IMR-90 (cell line): ENCODE results near the gene ASXL2. TPM values are rescaled to one million over a fixed set of nuclear protein-coding genes. Genes with fewer than 3 reads are reported as not detected.

Source experiments
- ATAC-seq: fragments of 200-7000 bp; cut with Tn5 transposase; 2 replicates; pipeline ENCODE4 v1.9.1; 2020; ENCODE audit warnings: low read depth, mild to moderate bottlenecking, moderate library complexity
- BruUV-seq: library from RNA; stranded (reverse); fragments of 400-500 nt; replicated peaks from 2 replicates; lab custom pipeline; 2021; lab: Mats Ljungman, UMichigan
- CTCF ChIA-PET: fragments of 300-600 bp; formaldehyde crosslinking; extraction: SDS; loops from one replicate; lab custom pipeline; 2021; ENCODE audit warnings: antibody characterized with exemption; lab: Yijun Ruan, JAX
- POLR2A ChIA-PET: fragments of 300-600 bp; sonication (Branson Sonifier 250); formaldehyde crosslinking; loops from one replicate; lab custom pipeline; 2022; ENCODE audit warnings: antibody characterized with exemption; ENCODE audit not compliant: unreplicated experiment; lab: Charles Lee
- DNase-seq: peaks from one replicate; pipeline ENCODE4 v3.0.0; 2013
- H2AFZ ChIP-seq: replicated peaks from 2 replicates; pipeline ENCODE3; 2013; ENCODE audit warnings: low read length, mild to moderate bottlenecking; ENCODE audit not compliant: poor library complexity
- H2AK5ac ChIP-seq: 2 replicates; pipeline ENCODE4 v1.6.1; 2013; ENCODE audit warnings: low read depth, low read length, inconsistent platforms
- H2AK9ac ChIP-seq: replicated peaks from 2 replicates; pipeline ENCODE3; 2013; ENCODE audit warnings: mild to moderate bottlenecking, low read depth, low read length, moderate library complexity; ENCODE audit not compliant: poor library complexity
- H2BK120ac ChIP-seq: 2 replicates; pipeline ENCODE4 v1.6.1; 2013; ENCODE audit warnings: low read depth, low read length, inconsistent platforms
- H2BK15ac ChIP-seq: 3 replicates; pipeline ENCODE4 v1.6.1; 2013; ENCODE audit warnings: low read depth, low read length, inconsistent platforms
- H2BK20ac ChIP-seq: 2 replicates; pipeline ENCODE4 v1.6.1; 2013; ENCODE audit warnings: low read depth, mild to moderate bottlenecking, inconsistent platforms, low read length, moderate library complexity
- H2BK5ac ChIP-seq: 2 replicates; pipeline ENCODE4 v1.6.1; 2013; ENCODE audit warnings: mild to moderate bottlenecking, low read depth, low read length, inconsistent platforms; ENCODE audit not compliant: poor library complexity, severe bottlenecking
- H3K14ac ChIP-seq: replicated peaks from 2 replicates; pipeline ENCODE4 v1.6.1; 2013; ENCODE audit warnings: low read depth, low read length, inconsistent platforms
- H3K18ac ChIP-seq: 2 replicates; pipeline ENCODE4 v1.6.1; 2013; ENCODE audit warnings: low read depth, low read length, control low read depth
- H3K23ac ChIP-seq: 2 replicates; pipeline ENCODE4 v1.6.1; 2013; ENCODE audit warnings: low read depth, low read length, inconsistent platforms
- H3K27ac ChIP-seq: 2 replicates; pipeline ENCODE4 v1.5.1; 2013; ENCODE audit warnings: mild to moderate bottlenecking, control low read depth, low read length; ENCODE audit not compliant: insufficient read depth
- H3K27me3 ChIP-seq: 2 replicates; pipeline ENCODE4 v1.6.1; 2013; ENCODE audit warnings: low read length; ENCODE audit not compliant: control insufficient read depth, insufficient read depth
- H3K36me3 ChIP-seq: 2 replicates; pipeline ENCODE4 v1.6.1; 2013; ENCODE audit warnings: low read length, mixed read lengths; ENCODE audit not compliant: control insufficient read depth, insufficient read depth
- H3K4ac ChIP-seq: 2 replicates; pipeline ENCODE4 v1.6.1; 2013; ENCODE audit warnings: low read depth, low read length, inconsistent platforms
- H3K4me1 ChIP-seq: 2 replicates; pipeline ENCODE4 v1.6.1; 2013; ENCODE audit warnings: low read length, mixed read lengths; ENCODE audit not compliant: control insufficient read depth, insufficient read depth
- H3K4me2 ChIP-seq: 2 replicates; pipeline ENCODE4 v1.6.1; 2013; ENCODE audit warnings: low read depth, mild to moderate bottlenecking, control low read depth, low read length, moderate library complexity
- H3K4me3 ChIP-seq: 2 replicates; pipeline ENCODE4 v1.5.1; 2013; ENCODE audit warnings: low read depth, mild to moderate bottlenecking, control low read depth, low read length, moderate library complexity; ENCODE audit not compliant: insufficient read depth
- H3K56ac ChIP-seq: 2 replicates; pipeline ENCODE4 v1.6.1; 2013; ENCODE audit warnings: low read length, inconsistent platforms; ENCODE audit not compliant: insufficient read depth; ENCODE audit errors: extremely low read depth
- H3K79me1 ChIP-seq, 2 experiments: 2 replicates each; pipeline ENCODE4 v1.6.1; 2013; ENCODE audit warnings: low read length in 2 of 2, inconsistent platforms in 1 of 2, low read depth in 1 of 2
- H3K9ac ChIP-seq: 2 replicates; pipeline ENCODE4 v1.6.1; 2013; ENCODE audit warnings: low read depth, low read length, control low read depth
- H3K9me1 ChIP-seq: 2 replicates; pipeline ENCODE4 v1.6.1; 2013; ENCODE audit warnings: low read length, inconsistent platforms; ENCODE audit not compliant: insufficient read depth
- H3K9me3 ChIP-seq: 2 replicates; pipeline ENCODE4 v1.6.1; 2013; ENCODE audit warnings: low read length; ENCODE audit not compliant: control insufficient read depth, insufficient read depth
- H4K20me1 ChIP-seq: 2 replicates; pipeline ENCODE4 v1.6.1; 2013; ENCODE audit warnings: low read length, inconsistent platforms; ENCODE audit not compliant: insufficient read depth
- H4K5ac ChIP-seq: 2 replicates; pipeline ENCODE4 v1.6.1; 2013; ENCODE audit warnings: mild to moderate bottlenecking, low read depth, low read length, control low read depth
- H4K8ac ChIP-seq, 2 experiments: 2 replicates each; pipeline ENCODE4 v1.6.1; 2013; ENCODE audit warnings: low read depth in 2 of 2, low read length in 2 of 2, control low read depth in 1 of 2, inconsistent platforms in 1 of 2
- H4K91ac ChIP-seq: 2 replicates; pipeline ENCODE4 v1.6.1; 2013; ENCODE audit warnings: low read depth, low read length, inconsistent platforms; ENCODE audit not compliant: insufficient read depth
- BHLHE40 ChIP-seq: fragments of 150-350 bp; IDR thresholded peaks from 2 replicates; pipeline ENCODE4 v1.6.1; 2016; ENCODE audit warnings: mild to moderate bottlenecking, low read depth, low read length
- CEBPB ChIP-seq: IDR thresholded peaks from 2 replicates; pipeline ENCODE4 v1.6.1; 2012; ENCODE audit warnings: low read depth, low read length, improper control_type of control experiment
- CHD1 ChIP-seq: IDR thresholded peaks from 2 replicates; pipeline ENCODE4 v1.6.1; 2012; ENCODE audit warnings: low read depth, low read length, improper control_type of control experiment
- CTCF ChIP-seq: conservative IDR thresholded peaks from 2 replicates; pipeline ENCODE4 v1.5.1; 2012; ENCODE audit warnings: mild to moderate bottlenecking, low read depth, low read length, improper control_type of control experiment
- ELK1 ChIP-seq: fragments of 150-350 bp; IDR thresholded peaks from 2 replicates; pipeline ENCODE4 v1.6.1; 2016; ENCODE audit warnings: low read depth, mild to moderate bottlenecking, low read length, moderate library complexity, borderline replicate concordance
- FOS ChIP-seq: fragments of 150-350 bp; IDR thresholded peaks from 2 replicates; pipeline ENCODE4 v1.6.1; 2016; ENCODE audit warnings: low read depth, low read length
- MAFK ChIP-seq: IDR thresholded peaks from 2 replicates; pipeline ENCODE4 v1.6.1; 2012; ENCODE audit warnings: low read depth, low read length, improper control_type of control experiment
- MAZ ChIP-seq: IDR thresholded peaks from 2 replicates; pipeline ENCODE4 v1.6.1; 2012; ENCODE audit warnings: low read depth, mild to moderate bottlenecking, low read length, improper control_type of control experiment, moderate library complexity, borderline replicate concordance
- MXI1 ChIP-seq: IDR thresholded peaks from 2 replicates; pipeline ENCODE4 v1.6.1; 2012; ENCODE audit warnings: low read depth, mild to moderate bottlenecking, low read length, moderate library complexity, borderline replicate concordance
- NFE2L2 ChIP-seq: fragments of 150-350 bp; IDR thresholded peaks from 2 replicates; pipeline ENCODE4 v1.6.1; 2016; ENCODE audit warnings: low read depth, mild to moderate bottlenecking, low read length
- POLR2A ChIP-seq: IDR thresholded peaks from 2 replicates; pipeline ENCODE4 v1.6.1; 2012; ENCODE audit warnings: mild to moderate bottlenecking, low read depth, low read length
- RAD21 ChIP-seq: IDR thresholded peaks from 2 replicates; pipeline ENCODE4 v1.6.1; 2012; ENCODE audit warnings: low read length, improper control_type of control experiment
- RCOR1 ChIP-seq: IDR thresholded peaks from 2 replicates; pipeline ENCODE4 v1.6.1; 2012; ENCODE audit warnings: mild to moderate bottlenecking, low read length, improper control_type of control experiment; ENCODE audit not compliant: insufficient replicate concordance
- RFX5 ChIP-seq: IDR thresholded peaks from 2 replicates; pipeline ENCODE4 v1.8.0; 2012; ENCODE audit warnings: low read depth, mild to moderate bottlenecking, low read length, moderate library complexity
- SMC3 ChIP-seq: fragments of 150-350 bp; IDR thresholded peaks from 2 replicates; pipeline ENCODE4 v1.6.1; 2016; ENCODE audit warnings: low read depth, mild to moderate bottlenecking, antibody characterized with exemption, low read length, moderate library complexity
- USF2 ChIP-seq: fragments of 150-350 bp; IDR thresholded peaks from 2 replicates; pipeline ENCODE4 v1.6.1; 2017; ENCODE audit warnings: mild to moderate bottlenecking, antibody characterized with exemption, low read length, low read depth
- WGBS, 2 experiments: methylation state at CpG; one replicate each; pipeline versions ENCODE4 v1.1.5 to v1.1.7; 2013; ENCODE audit warnings: missing lambda C conversion rate in 2 of 2; ENCODE audit not compliant: insufficient read length in 1 of 2; ENCODE audit errors: extremely low coverage in 2 of 2; 5-methylcytosine and 5-hydroxymethylcytosine counted together
- dilution Hi-C: fragments of 300-500 bp; cut with HindIII; formaldehyde crosslinking; loops from one replicate; pipeline ENCODE4 v1.14.3; 2018; ENCODE audit warnings: low sequenced_read_pairs; ENCODE audit not compliant: unreplicated experiment
- in situ Hi-C: fragments of 300-500 bp; cut with MboI; formaldehyde crosslinking; loops from 3 replicates; pipeline ENCODE4 v1.14.3; 2019; ENCODE audit warnings: low sequenced_read_pairs, inconsistent platforms, mixed read lengths
- intact Hi-C: fragments of 100-400 bp; cut with micrococcal nuclease; formaldehyde crosslinking; loops from 2 replicates; pipeline ENCODE4 v1.10.0; 2022
- polyA plus RNA-seq, 3 experiments: library from polyadenylated mRNA; depleted of rRNA; stranded (reverse); fragments of >200 nt; gene quantifications; 2 replicates each; pipeline ENCODE4 v1.2.3, GENCODE V29; 2012; ENCODE audit warnings: low replicate concordance in 1 of 3
- total RNA-seq: library from RNA; depleted of rRNA; stranded (reverse); fragments of >200 nt; gene quantifications from 2 replicates; pipeline ENCODE4 v1.2.3, GENCODE V29; 2012

The ASXL2 gene
- total and polyA plus RNA-seq, 2 of the 4 experiments (the other 2 are of a cell fraction): 5.3 to 8.1 TPM

DNA sequence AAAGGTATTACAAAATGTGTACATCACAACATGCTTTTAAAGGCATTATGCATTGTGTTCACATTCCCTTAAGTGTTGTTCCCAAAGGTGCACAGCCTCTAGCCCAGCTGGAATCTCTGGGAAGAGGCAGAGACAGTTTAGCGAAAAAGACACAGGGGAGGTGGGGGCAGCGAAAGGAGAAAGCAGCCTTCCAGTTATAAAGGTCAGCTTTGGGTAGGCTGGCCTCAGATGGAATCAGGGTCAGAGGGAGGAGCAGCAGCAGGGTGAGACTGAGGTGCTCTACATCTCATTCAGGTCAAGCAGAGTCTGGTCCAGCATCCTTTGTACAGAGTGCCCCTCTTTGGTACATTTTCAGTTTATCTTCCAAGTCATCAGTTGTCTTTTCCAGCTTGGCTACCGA is 68.6 kb downstream of the ASXL2 start:
- no TSS peak for BruUV-seq
- ATAC-seq (no peak), DNase-seq (no peak)
- Histone ChIP-seq H3K27ac (no peak overlapping the region), H3K79me1 (peaks cover 20 to 47% of the 10 kb centered on the region in 2 experiments), H3K9ac (no peak overlapping the region), H4K8ac (no peak overlapping the region), H3K4ac (no peak overlapping the region), H2AFZ (no peak overlapping the region), H2AK9ac (no peak overlapping the region), H2BK15ac (no peak overlapping the region), H2BK20ac (no peak overlapping the region), H3K18ac (no peak overlapping the region), H3K23ac (no peak overlapping the region), H2BK120ac (no peak overlapping the region), H3K4me3 (no peak overlapping the region), H3K4me2 (no peak overlapping the region), H3K27me3 (no peaks in the 10 kb centered on the region), H4K91ac (no peak overlapping the region), H3K4me1 (no peaks in the 10 kb centered on the region), H4K5ac (no peak overlapping the region), H2BK5ac (no peak overlapping the region), H2AK5ac (no peak overlapping the region), H3K14ac (no peak overlapping the region), H3K9me3 (no peaks in the 10 kb centered on the region), H3K9me1 (no peaks in the 10 kb centered on the region; the same call in 1 of the 2 replicates), H4K20me1 (peaks cover 8% of the 10 kb centered on the region; the same call in 1 of the 2 replicates), H3K56ac (no peak overlapping the region), H3K36me3 (peaks cover 3% of the 10 kb centered on the region; the same call in 1 of the 2 replicates)
- no CpG with 5 or more reads among the region's 3 CpGs for WGBS, 2 experiments
- dilution Hi-C loops (no loop called here), in situ Hi-C loops (no loop called here), intact Hi-C loops (no loop called here)
- TF ChIP-seq CEBPB (no peak), RAD21 (no peak), RCOR1 (no peak), MXI1 (no peak), SMC3 (no peak), POLR2A (no peak), NFE2L2 (no peak), MAFK (no peak), USF2 (no peak), MAZ (no peak), RFX5 (no peak), CHD1 (no peak), BHLHE40 (no peak), CTCF (no peak), FOS (no peak), ELK1 (no peak)
- ChIA-PET POLR2A (no interaction called here), CTCF (interaction anchor here (1.0 kb wide), 1 partner anchor 9 kb away, joined by 3 read pairs; no protein-coding TSS in a partner anchor)
